HEK293 (cell line): ENCODE results near the gene DISP3.

Experiments used
- CTCF ChIA-PET: fragments of 350-600 bp; formaldehyde crosslinking; extraction: SDS; loops from one replicate; lab custom pipeline; 2021; ENCODE audit warnings: antibody characterized with exemption; lab: Yijun Ruan, JAX
- POLR2A ChIA-PET: fragments of 300-600 bp; formaldehyde crosslinking; extraction: SDS; loops from one replicate; lab custom pipeline; 2020; ENCODE audit warnings: antibody characterized with exemption, inconsistent platforms; lab: Yijun Ruan, JAX
- H3K27ac ChIP-seq: fragments of 200-500 bp; sonication (Bioruptor generic); 2 replicates; pipeline ENCODE4 v1.5.1; 2014; ENCODE audit warnings: low read depth, low read length, control low read depth, inconsistent platforms; ENCODE audit errors: extremely low read depth
- H3K36me3 ChIP-seq, 2 experiments: fragments of 200-500 bp in 1 of 2; sonication (Bioruptor generic) in 1 of 2; 1 replicate in 1 of 2; 2 replicates in 1 of 2; pipeline ENCODE4 v1.5.1; 2014 to 2017; ENCODE audit warnings: inconsistent platforms in 2 of 2, low read length in 2 of 2; ENCODE audit not compliant: control insufficient read depth in 2 of 2, insufficient read depth in 1 of 2
- H3K4me1 ChIP-seq: fragments of 200-500 bp; sonication (Bioruptor generic); 2 replicates; pipeline ENCODE4 v1.5.1; 2014; ENCODE audit warnings: mild to moderate bottlenecking, low read length, inconsistent platforms; ENCODE audit not compliant: control insufficient read depth, insufficient read depth
- H3K4me3 ChIP-seq: 2 replicates; pipeline ENCODE4 v1.5.1; 2011; ENCODE audit warnings: low read depth, mild to moderate bottlenecking, control low read depth, low read length, moderate library complexity
- H3K9me3 ChIP-seq: fragments of 200-500 bp; sonication (Bioruptor generic); 2 replicates; pipeline ENCODE4 v1.5.1; 2014; ENCODE audit warnings: low read depth, low read length, inconsistent platforms; ENCODE audit not compliant: control insufficient read depth, insufficient read depth
- FEZF1 ChIP-seq: fragments of 450-650 bp; formaldehyde crosslinking; IDR thresholded peaks from 2 replicates; pipeline ENCODE4 v1.5.1; 2016; ENCODE audit warnings: missing biosample characterization, missing genetic modification characterization
- INSM2 ChIP-seq: fragments of 450-650 bp; formaldehyde crosslinking; IDR thresholded peaks from 2 replicates; pipeline ENCODE4 v1.5.1; 2016; ENCODE audit warnings: missing biosample characterization, missing genetic modification characterization
- KLF7 ChIP-seq: fragments of 450-650 bp; formaldehyde crosslinking; IDR thresholded peaks from 2 replicates; pipeline ENCODE4 v1.5.1; 2016; ENCODE audit warnings: missing biosample characterization, missing genetic modification characterization, borderline replicate concordance
- KLF8 ChIP-seq: fragments of 450-650 bp; formaldehyde crosslinking; IDR thresholded peaks from 2 replicates; pipeline ENCODE4 v1.5.1; 2016; ENCODE audit warnings: missing biosample characterization, missing genetic modification characterization
- MZF1 ChIP-seq: fragments of 450-650 bp; formaldehyde crosslinking; IDR thresholded peaks from 2 replicates; pipeline ENCODE4 v1.5.1; 2017; ENCODE audit warnings: missing biosample characterization, missing genetic modification characterization, borderline replicate concordance
- PATZ1 ChIP-seq: fragments of 450-650 bp; formaldehyde crosslinking; IDR thresholded peaks from 2 replicates; pipeline ENCODE4 v1.5.1; 2016; ENCODE audit warnings: missing biosample characterization, missing genetic modification characterization
- SCRT2 ChIP-seq: fragments of 450-650 bp; formaldehyde crosslinking; IDR thresholded peaks from 2 replicates; pipeline ENCODE4 v1.5.1; 2016; ENCODE audit warnings: missing biosample characterization, missing genetic modification characterization
- ZBTB11 ChIP-seq: fragments of 450-650 bp; formaldehyde crosslinking; conservative IDR thresholded peaks from 2 replicates; pipeline ENCODE4 v1.5.1; 2016; ENCODE audit warnings: low read depth, missing biosample characterization, missing genetic modification characterization
- ZBTB17 ChIP-seq: fragments of 450-650 bp; formaldehyde crosslinking; IDR thresholded peaks from 2 replicates; pipeline ENCODE4 v1.5.1; 2016; ENCODE audit warnings: missing biosample characterization, missing genetic modification characterization
- ZBTB44 ChIP-seq: fragments of 450-650 bp; IDR thresholded peaks from 2 replicates; pipeline ENCODE4 v1.5.1; 2018; ENCODE audit warnings: missing biosample characterization, mild to moderate bottlenecking, missing genetic modification characterization
- ZNF112 ChIP-seq: fragments of 450-650 bp; formaldehyde crosslinking; IDR thresholded peaks from 2 replicates; pipeline ENCODE4 v1.5.0; 2017; ENCODE audit warnings: missing biosample characterization, missing genetic modification characterization
- ZNF121 ChIP-seq: fragments of 450-650 bp; formaldehyde crosslinking; IDR thresholded peaks from 2 replicates; pipeline ENCODE4 v1.5.1; 2016; ENCODE audit warnings: missing biosample characterization, missing genetic modification characterization
- ZNF175 ChIP-seq: fragments of 450-650 bp; formaldehyde crosslinking; IDR thresholded peaks from 2 replicates; pipeline ENCODE4 v1.5.1; 2016; ENCODE audit warnings: missing biosample characterization, missing genetic modification characterization
- ZNF2 ChIP-seq: fragments of 450-650 bp; formaldehyde crosslinking; IDR thresholded peaks from 2 replicates; pipeline ENCODE4 v1.5.1; 2016; ENCODE audit warnings: missing biosample characterization, missing genetic modification characterization
- ZNF311 ChIP-seq: fragments of 450-650 bp; formaldehyde crosslinking; IDR thresholded peaks from 2 replicates; pipeline ENCODE4 v1.5.1; 2017; ENCODE audit warnings: missing biosample characterization, missing genetic modification characterization, borderline replicate concordance
- ZNF354C ChIP-seq: fragments of 450-650 bp; formaldehyde crosslinking; IDR thresholded peaks from 2 replicates; pipeline ENCODE4 v1.5.1; 2016; ENCODE audit warnings: missing biosample characterization, missing genetic modification characterization, low read depth, borderline replicate concordance
- ZNF423 ChIP-seq: fragments of 450-650 bp; formaldehyde crosslinking; IDR thresholded peaks from 2 replicates; pipeline ENCODE4 v1.5.1; 2016; ENCODE audit warnings: missing biosample characterization, missing genetic modification characterization
- ZNF426 ChIP-seq: fragments of 450-650 bp; formaldehyde crosslinking; IDR thresholded peaks from 2 replicates; pipeline ENCODE4 v1.5.1; 2017; ENCODE audit warnings: missing biosample characterization, missing genetic modification characterization, mild to moderate bottlenecking, inconsistent platforms, moderate library complexity
- ZNF544 ChIP-seq: fragments of 450-650 bp; formaldehyde crosslinking; IDR thresholded peaks from 2 replicates; pipeline ENCODE4 v1.5.0; 2017; ENCODE audit warnings: missing biosample characterization, missing genetic modification characterization
- ZNF558 ChIP-seq: fragments of 450-650 bp; formaldehyde crosslinking; IDR thresholded peaks from 2 replicates; pipeline ENCODE4 v1.5.1; 2016; ENCODE audit warnings: missing biosample characterization, missing genetic modification characterization
- ZNF561 ChIP-seq: fragments of 450-650 bp; IDR thresholded peaks from 2 replicates; pipeline ENCODE4 v1.5.1; 2018; ENCODE audit warnings: missing biosample characterization, missing genetic modification characterization, borderline replicate concordance
- ZXDB ChIP-seq: fragments of 450-650 bp; formaldehyde crosslinking; IDR thresholded peaks from 2 replicates; pipeline ENCODE4 v1.5.1; 2016; ENCODE audit warnings: missing biosample characterization, missing genetic modification characterization

Gene DISP3

DNA sequence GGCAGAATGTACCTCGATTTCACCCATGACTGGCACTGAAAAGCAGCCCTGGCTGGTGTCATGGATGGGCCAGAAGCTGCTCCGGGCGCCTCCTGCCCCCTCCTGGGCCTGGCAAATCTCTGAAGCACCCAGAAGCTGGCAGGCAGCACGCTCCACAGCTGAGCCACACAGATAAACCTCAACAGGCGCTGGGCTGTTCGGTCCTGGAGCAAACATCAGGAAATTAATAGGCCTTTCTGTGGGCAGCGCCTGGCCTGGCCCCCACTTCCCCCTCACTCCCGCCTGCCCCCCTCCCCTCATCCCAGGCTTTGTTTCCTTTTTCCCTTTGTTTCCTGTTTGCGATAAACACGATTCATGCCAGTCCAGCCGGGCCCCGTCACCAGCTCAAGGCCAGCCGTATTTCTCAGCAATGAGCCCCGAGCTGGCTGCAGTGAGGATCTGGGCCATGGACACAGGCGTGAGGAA, 20.1 kb upstream of the DISP3 start:
- no peaks in the 10 kb centered on the region for H3K4me1 ChIP-seq
- H3K36me3 ChIP-seq: no peaks in the 10 kb centered on the region
- H3K4me3 ChIP-seq: no peak overlapping the region
- H3K27ac ChIP-seq: no peak overlapping the region
- H3K9me3 ChIP-seq: no peaks in the 10 kb centered on the region
- TF ChIP-seq ZNF544 (tag by site-specific recombination): no peak
- TF ChIP-seq ZNF112 (tag by site-specific recombination): no peak
- TF ChIP-seq PATZ1: no peak
- no peak for TF ChIP-seq ZNF423 (tag by site-specific recombination)
- CTCF ChIA-PET: interaction anchor here (0.5 to 0.8 kb wide), 3 partner anchors 11 to 510 kb away, joined by 3 read pairs; no protein-coding TSS in a partner anchor
- POLR2A ChIA-PET: no interaction called here

GRCh38 chr1:11461531-11462137, 17.3 kb upstream of the DISP3 start:
- Histone ChIP-seq H3K36me3 (no peaks in the 10 kb centered on the region), H3K4me3 (no peak overlapping the region), H3K4me1 (no peaks in the 10 kb centered on the region), H3K27ac (no peak overlapping the region), H3K9me3 (no peaks in the 10 kb centered on the region)
- ChIA-PET CTCF (no interaction called here), POLR2A (no interaction called here)
- TF ChIP-seq ZNF561 (tag by site-specific recombination) (no peak), ZBTB11 (tag by site-specific recombination) (no peak), ZNF121 (no peak), KLF8 (no peak), FEZF1 (tag by site-specific recombination) (no peak), INSM2 (tag by site-specific recombination) (no peak), ZNF175 (no peak), KLF7 (tag by site-specific recombination) (no peak), ZNF354C (no peak), ZNF558 (tag by site-specific recombination) (no peak), SCRT2 (no peak), ZBTB17 (no peak), ZBTB44 (tag by site-specific recombination) (no peak), ZNF2 (tag by site-specific recombination) (no peak), MZF1 (no peak), ZNF426 (tag by site-specific recombination) (no peak), ZXDB (tag by site-specific recombination) (no peak), ZNF311 (no peak)
